Ascending aorta (tissue), 2 donors: ENCODE data around the gene HES3. TPM values are rescaled to one million over a fixed set of nuclear protein-coding genes. Genes with fewer than 3 reads are reported as not detected.

Experiments used
- DNase-seq, 2 donors: peaks; one replicate each; pipeline ENCODE4 v3.0.0-alpha.2; 2019; ENCODE audit warnings: low spot score in 2 of 2
- H3K27ac ChIP-seq, 2 donors: fragments of 200-600 bp; sonication (generic); one replicate each; pipeline ENCODE4 v1.5.1; 2016 to 2017; ENCODE audit warnings: mild to moderate bottlenecking in 1 of 2
- H3K27me3 ChIP-seq: fragments of 200-600 bp; sonication (generic); one replicate; pipeline ENCODE4 v1.5.1; 2017
- H3K36me3 ChIP-seq, 2 donors: fragments of 200-600 bp; sonication (generic); one replicate each; pipeline ENCODE4 v1.5.1; 2016
- H3K4me1 ChIP-seq, 2 donors: fragments of 200-600 bp; sonication (generic); one replicate each; pipeline ENCODE4 v1.5.1; 2016 to 2017; ENCODE audit warnings: mild to moderate bottlenecking in 1 of 2
- H3K4me3 ChIP-seq, 2 donors: fragments of 200-600 bp; sonication (generic); one replicate each; pipeline ENCODE4 v1.5.1; 2016 to 2017; ENCODE audit warnings: mild to moderate bottlenecking in 1 of 2
- H3K9me3 ChIP-seq, 2 donors: fragments of 200-600 bp; sonication (generic); one replicate each; pipeline ENCODE4 v1.5.1; 2016
- intact Hi-C: fragments of 100-400 bp; cut with DNase I; formaldehyde crosslinking; loops from one replicate; pipeline ENCODE4 v1.15.1; 2023
- total RNA-seq: library from RNA; depleted of rRNA; stranded (reverse); fragments of >200 nt; gene quantifications from one replicate; pipeline ENCODE4 v1.1.0, GENCODE V29; 2016
- TF ChIP-seq, protein P1 (sequence below), 3 experiments: fragments of 200-600 bp in 2 of 3; fragments of 450-650 bp in 1 of 3; sonication (generic) in 2 of 3; IDR thresholded peaks; one replicate each; pipeline ENCODE4 v1.5.1; 2016 to 2019; ENCODE audit warnings: antibody characterized with exemption in 3 of 3, mild to moderate bottlenecking in 1 of 3, moderate library complexity in 1 of 3

HES3 gene
- total RNA-seq, 1 donor from 2014 or later = not detected

DNA sequence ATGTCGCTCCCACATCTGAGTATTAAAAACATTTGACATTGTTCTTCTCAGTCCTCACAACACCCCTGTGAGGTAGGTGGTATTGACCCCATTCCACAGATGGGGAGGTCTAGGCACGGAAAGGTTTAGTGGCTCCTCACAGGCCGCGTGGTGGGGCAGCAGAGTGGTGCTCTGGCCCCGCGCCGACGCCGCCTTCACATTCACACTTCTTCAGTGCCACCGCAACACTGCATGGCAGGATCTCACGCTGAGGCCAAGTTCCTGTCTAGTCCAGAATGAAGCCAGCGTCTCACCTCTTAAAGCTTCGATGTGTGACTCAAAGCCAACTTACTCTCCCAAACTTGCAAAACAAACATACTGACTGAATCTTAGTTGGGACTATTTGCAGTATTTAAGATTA lies 20.4 kb upstream of the HES3 start:
- no peak for DNase-seq
- Histone ChIP-seq H3K4me3 (no peak overlapping the region), H3K27ac (no peak overlapping the region), H3K4me1 (no peaks in the 10 kb centered on the region), H3K9me3 (no peaks in the 10 kb centered on the region), H3K36me3 (peaks cover 35 to 59% of the 10 kb centered on the region in 2 donors), H3K27me3 (no peaks in the 10 kb centered on the region)
- TF ChIP-seq, protein P1, sequence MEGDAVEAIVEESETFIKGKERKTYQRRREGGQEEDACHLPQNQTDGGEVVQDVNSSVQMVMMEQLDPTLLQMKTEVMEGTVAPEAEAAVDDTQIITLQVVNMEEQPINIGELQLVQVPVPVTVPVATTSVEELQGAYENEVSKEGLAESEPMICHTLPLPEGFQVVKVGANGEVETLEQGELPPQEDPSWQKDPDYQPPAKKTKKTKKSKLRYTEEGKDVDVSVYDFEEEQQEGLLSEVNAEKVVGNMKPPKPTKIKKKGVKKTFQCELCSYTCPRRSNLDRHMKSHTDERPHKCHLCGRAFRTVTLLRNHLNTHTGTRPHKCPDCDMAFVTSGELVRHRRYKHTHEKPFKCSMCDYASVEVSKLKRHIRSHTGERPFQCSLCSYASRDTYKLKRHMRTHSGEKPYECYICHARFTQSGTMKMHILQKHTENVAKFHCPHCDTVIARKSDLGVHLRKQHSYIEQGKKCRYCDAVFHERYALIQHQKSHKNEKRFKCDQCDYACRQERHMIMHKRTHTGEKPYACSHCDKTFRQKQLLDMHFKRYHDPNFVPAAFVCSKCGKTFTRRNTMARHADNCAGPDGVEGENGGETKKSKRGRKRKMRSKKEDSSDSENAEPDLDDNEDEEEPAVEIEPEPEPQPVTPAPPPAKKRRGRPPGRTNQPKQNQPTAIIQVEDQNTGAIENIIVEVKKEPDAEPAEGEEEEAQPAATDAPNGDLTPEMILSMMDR (IDR thresholded peaks at IDR 0.05) = no peak
- intact Hi-C loops = no loop called here

DNA sequence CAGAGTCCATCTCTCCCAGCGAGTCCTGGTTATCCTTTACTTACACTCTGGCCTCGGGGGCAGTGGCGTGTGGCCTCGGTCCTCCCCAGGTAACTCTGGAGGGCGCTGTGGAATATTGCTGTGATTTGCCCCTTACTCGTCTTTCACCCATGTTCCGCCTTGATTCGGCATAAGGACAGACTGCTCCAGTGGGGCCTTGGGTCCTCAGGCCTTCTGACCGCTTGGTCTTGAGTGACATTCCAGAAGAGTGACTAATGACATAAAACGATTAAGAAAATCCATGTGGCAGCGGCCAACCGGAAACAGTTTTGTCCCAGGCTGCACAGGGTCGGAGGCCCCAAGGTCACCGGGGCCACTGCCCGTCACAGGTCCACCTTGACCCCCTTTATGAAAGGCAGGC lies 19.3 kb upstream of the HES3 start:
- intact Hi-C loops = no loop called here
- DNase-seq = no peak
- TF ChIP-seq, protein P1 (IDR thresholded peaks at IDR 0.05) = no peak
- Histone ChIP-seq H3K27me3 (no peaks in the 10 kb centered on the region), H3K9me3 (no peaks in the 10 kb centered on the region), H3K4me3 (no peak overlapping the region), H3K36me3 (peaks cover 43 to 69% of the 10 kb centered on the region in 2 donors), H3K27ac (no peak overlapping the region), H3K4me1 (no peaks in the 10 kb centered on the region)

DNA sequence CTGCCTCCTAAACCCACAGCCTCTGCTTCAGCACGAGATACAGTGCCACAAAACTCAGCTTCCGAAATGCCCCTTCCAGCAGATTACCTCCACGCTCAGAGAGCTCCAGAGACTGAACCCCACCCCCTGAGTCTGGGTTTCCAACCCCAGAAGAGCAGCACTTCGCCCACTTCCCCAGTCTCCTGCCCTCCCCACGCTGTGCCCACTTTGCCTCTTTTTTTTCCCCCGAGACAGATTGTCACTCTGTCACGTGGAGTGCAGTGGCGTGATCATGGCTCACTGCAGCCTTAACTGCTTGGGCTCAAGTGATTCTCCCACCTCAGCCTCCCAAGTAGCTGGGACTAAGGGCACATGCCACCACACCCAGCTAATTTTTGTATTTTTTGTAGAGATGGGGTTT lies 18.3 kb upstream of the HES3 start:
- no peaks in the 10 kb centered on the region for H3K9me3 ChIP-seq
- intact Hi-C loops = no loop called here
- TF ChIP-seq, protein P1 (IDR thresholded peaks at IDR 0.05) = no peak
- DNase-seq = no peak
- H3K27ac ChIP-seq = no peak overlapping the region
- H3K4me1 ChIP-seq = no peaks in the 10 kb centered on the region
- H3K27me3 ChIP-seq = no peaks in the 10 kb centered on the region
- H3K4me3 ChIP-seq = no peak overlapping the region
- peaks cover 46 to 74% of the 10 kb centered on the region in 2 donors for H3K36me3 ChIP-seq

DNA sequence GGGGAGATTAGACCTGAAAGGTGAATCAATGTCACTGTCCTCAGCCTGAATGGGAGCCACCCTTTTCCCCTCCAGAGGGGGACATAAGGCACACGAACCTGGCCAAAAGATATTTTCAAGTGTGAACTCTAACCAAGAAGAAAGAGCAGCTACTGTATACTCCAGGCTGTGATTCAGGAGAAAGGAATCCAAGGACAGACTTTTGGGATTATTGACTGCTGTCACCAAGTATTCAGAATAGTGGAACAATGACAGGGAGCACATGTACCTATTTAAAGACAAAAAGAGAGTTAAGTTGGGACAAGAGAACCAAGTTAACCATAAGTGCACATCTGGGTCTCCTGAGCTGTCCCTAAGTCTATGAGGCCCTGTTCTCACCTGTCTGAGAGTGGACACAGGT lies 10.6 kb upstream of the HES3 start:
- DNase-seq = no peak
- TF ChIP-seq, protein P1 (IDR thresholded peaks at IDR 0.05) = no peak
- peaks cover 2 to 9% of the 10 kb centered on the region in 2 donors for H3K4me1 ChIP-seq
- no peaks in the 10 kb centered on the region for H3K9me3 ChIP-seq
- H3K27me3 ChIP-seq = no peaks in the 10 kb centered on the region
- intact Hi-C loops = no loop called here
- H3K4me3 ChIP-seq = no peak overlapping the region
- H3K36me3 ChIP-seq = peaks cover 13 to 45% of the 10 kb centered on the region in 2 donors
- H3K27ac ChIP-seq = no peak overlapping the region

DNA sequence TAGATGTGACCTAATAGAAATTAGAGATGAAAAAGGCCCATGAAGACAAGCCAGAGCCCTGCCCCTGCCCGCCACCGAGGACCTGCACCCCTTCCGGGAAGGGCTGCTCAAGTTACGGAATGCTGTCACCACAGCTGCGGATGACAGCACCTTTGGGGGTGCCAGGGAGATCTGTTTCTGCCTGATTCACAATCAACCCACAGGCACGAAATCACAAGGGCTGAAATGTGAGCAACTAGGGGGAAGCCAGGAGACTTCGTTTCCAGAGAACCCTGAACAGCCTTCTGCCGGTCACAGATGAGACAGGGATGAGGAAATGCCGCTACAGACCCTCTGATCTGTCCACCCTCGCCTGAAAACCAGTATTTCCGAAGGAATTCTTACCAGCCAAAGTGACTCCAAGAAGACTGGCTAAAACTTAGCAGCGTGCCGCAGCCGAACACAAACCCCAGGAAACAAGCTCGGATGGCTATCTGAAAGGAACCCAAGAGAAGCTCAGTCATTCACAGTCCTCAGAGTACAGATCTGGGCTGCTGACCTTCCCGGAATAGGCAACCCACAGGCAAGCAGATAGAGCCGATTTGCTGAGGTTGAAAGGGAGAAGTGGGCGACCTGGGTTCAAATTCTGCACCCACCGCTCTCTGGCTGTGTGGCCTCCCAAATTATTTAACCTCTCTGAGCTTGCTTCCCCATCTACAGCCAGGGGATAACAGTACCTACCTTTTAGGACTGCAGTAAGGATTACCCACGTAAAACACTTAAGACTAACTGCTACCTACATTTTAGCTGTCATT lies 9.3 kb upstream of the HES3 start:
- TF ChIP-seq, protein P1 (IDR thresholded peaks at IDR 0.05) = no peak
- Histone ChIP-seq H3K4me1 (peaks cover 2 to 9% of the 10 kb centered on the region in 2 donors), H3K9me3 (no peaks in the 10 kb centered on the region), H3K36me3 (peaks cover 4 to 36% of the 10 kb centered on the region in 2 donors), H3K27me3 (no peaks in the 10 kb centered on the region), H3K27ac (no peak overlapping the region), H3K4me3 (peak overlapping the region; percentile 78 to 89)
- intact Hi-C loops = no loop called here
- DNase-seq = no peak
